ENCODE results near the gene POU2AF1. TPM values are rescaled to one million over a fixed set of nuclear protein-coding genes. Genes with fewer than 3 reads are reported as not detected.

The POU2AF1 gene
- total RNA-seq, 1 donor from 2014 or later, result 155 TPM

DNA sequence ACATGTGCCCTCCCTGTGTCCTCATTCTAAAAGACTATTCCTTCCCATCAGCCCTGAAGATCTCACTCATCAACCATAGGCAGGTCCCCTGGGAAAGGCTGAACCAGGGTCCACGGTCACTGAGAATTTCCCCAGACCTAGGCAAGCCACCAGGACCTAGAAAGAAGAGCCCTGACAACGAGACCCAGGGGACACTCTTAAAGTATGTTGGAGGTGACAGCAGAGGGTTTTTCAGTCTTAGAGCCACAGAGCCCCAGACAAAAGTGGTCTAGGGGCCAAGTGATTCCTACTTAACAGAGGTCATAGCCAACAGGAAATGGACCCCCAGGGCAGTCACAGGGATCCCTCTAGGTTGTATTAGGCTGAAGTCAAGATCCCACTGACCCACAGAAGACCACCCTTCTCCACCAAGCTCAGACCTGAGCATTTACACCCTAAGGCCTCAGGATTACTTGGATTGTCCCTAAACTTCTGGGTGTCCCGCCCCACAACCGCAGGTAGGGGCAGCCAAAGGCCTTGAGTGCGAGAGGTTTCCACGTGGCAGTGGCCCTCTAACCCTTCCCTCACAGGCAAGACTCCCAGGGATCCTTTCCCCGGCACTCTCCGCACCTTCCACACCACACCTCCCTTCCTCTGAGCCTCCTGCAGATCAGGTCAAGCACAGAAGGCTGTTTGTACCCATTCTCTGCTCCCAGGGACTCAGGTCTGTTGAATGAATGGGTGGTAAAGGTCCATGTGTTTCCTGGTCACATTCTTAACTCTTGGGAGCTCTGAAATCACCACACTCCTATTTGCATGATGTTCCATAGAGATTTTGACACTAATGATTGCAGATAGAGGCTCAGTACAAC, 12.3 kb downstream of the POU2AF1 start:
- intact Hi-C loops (cut with micrococcal nuclease), result no loop called here
- TF ChIP-seq CTCF (IDR thresholded peaks at IDR 0.05), result no peak
- CTCF ChIA-PET, result interaction anchor here (1.7 to 3.8 kb wide), 2 partner anchors 57 to 84 kb away, joined by 4 to 15 read pairs; no protein-coding TSS in a partner anchor

GRCh38 chr11:111365722-111366559, 13.1 kb downstream of the POU2AF1 start:
- Mint-ChIP-seq H3K27ac (peak overlapping the region; percentile 98), H3K36me3 (ENCODE audit: low read depth) (peaks cover 85% of the 10 kb centered on the region), H3K4me3 (peak overlapping the region; percentile 40), H3K4me1 (no peaks in the 10 kb centered on the region), H3K27me3 (no peaks in the 10 kb centered on the region), H3K9me3 (no peaks in the 10 kb centered on the region)
- intact Hi-C loops (cut with micrococcal nuclease), result loop anchor here (2.0 kb wide), 1 partner anchor 15 kb away; no protein-coding TSS in a partner anchor
- POLR2A ChIA-PET, result interaction anchor here (0.6 to 14.9 kb wide), 5 partner anchors 10 to 52 kb away, joined by 3 to 581 read pairs (median 95); partner anchors contain the start of gene POU2AF1
- ATAC-seq (ENCODE audit: low read depth) (peak; percentile 7), DNase-seq (no peak)
- TF ChIP-seq CTCF (IDR thresholded peaks at IDR 0.05), result no peak
- CTCF ChIA-PET, result interaction anchor here (3.8 kb wide), 1 partner anchor 57 kb away, joined by 15 read pairs; no protein-coding TSS in a partner anchor

More for the DNA sequence above, 12.3 kb downstream of the POU2AF1 start:
- Mint-ChIP-seq H3K36me3 (ENCODE audit: low read depth) (peaks cover 85% of the 10 kb centered on the region), H3K4me3 (peak overlapping the region; percentile 67), H3K9me3 (no peaks in the 10 kb centered on the region), H3K4me1 (no peaks in the 10 kb centered on the region), H3K27ac (peak overlapping the region; percentile 98), H3K27me3 (no peaks in the 10 kb centered on the region)
- POLR2A ChIA-PET, result interaction anchor here (1.2 to 14.9 kb wide), 9 partner anchors 11 to 52 kb away, joined by 4 to 581 read pairs (median 6); partner anchors contain the start of gene POU2AF1
- DNase-seq (no peak), ATAC-seq (ENCODE audit: low read depth) (peak; percentile 22)

GRCh38 chr11:111364503-111364902, 14.6 kb downstream of the POU2AF1 start:
- no peaks in the 10 kb centered on the region for H3K4me1 Mint-ChIP-seq
- peak overlapping the region; percentile 74 for H3K4me3 Mint-ChIP-seq
- TF ChIP-seq CTCF (IDR thresholded peaks at IDR 0.05), result no peak
- ATAC-seq (ENCODE audit: low read depth) (no peak), DNase-seq (no peak)
- peaks cover 79% of the 10 kb centered on the region for H3K36me3 Mint-ChIP-seq (ENCODE audit: low read depth)
- no peaks in the 10 kb centered on the region for H3K27me3 Mint-ChIP-seq
- ChIA-PET CTCF (interaction anchor here (0.9 to 8.8 kb wide), 3 partner anchors 10 to 64 kb away, joined by 3 to 144 read pairs (median 3); no protein-coding TSS in a partner anchor), POLR2A (interaction anchor here (0.7 to 8.1 kb wide), 9 partner anchors 9 to 79 kb away, joined by 3 to 95 read pairs (median 4); partner anchors contain the start of gene POU2AF1)
- H3K9me3 Mint-ChIP-seq, result no peaks in the 10 kb centered on the region
- intact Hi-C loops (cut with micrococcal nuclease), result loop anchor here (1.0 to 2.0 kb wide), 3 partner anchors 8 to 53 kb away; no protein-coding TSS in a partner anchor
- H3K27ac Mint-ChIP-seq, result peak overlapping the region; percentile 98

GRCh38 chr11:111363985-111364384, 15.1 kb downstream of the POU2AF1 start:
- ChIA-PET POLR2A (interaction anchor here (1.0 to 8.1 kb wide), 10 partner anchors 8 to 79 kb away, joined by 3 to 95 read pairs (median 4); partner anchors contain the start of gene POU2AF1), CTCF (interaction anchor here (0.9 to 8.8 kb wide), 3 partner anchors 9 to 65 kb away, joined by 3 to 144 read pairs (median 3); no protein-coding TSS in a partner anchor)
- ATAC-seq (ENCODE audit: low read depth) (peak; percentile 57), DNase-seq (no peak)
- H3K9me3 Mint-ChIP-seq, result no peaks in the 10 kb centered on the region
- H3K27ac Mint-ChIP-seq, result peak overlapping the region; percentile 98
- H3K4me1 Mint-ChIP-seq, result no peaks in the 10 kb centered on the region
- H3K27me3 Mint-ChIP-seq, result no peaks in the 10 kb centered on the region
- peaks cover 74% of the 10 kb centered on the region for H3K36me3 Mint-ChIP-seq (ENCODE audit: low read depth)
- no peak for TF ChIP-seq CTCF (IDR thresholded peaks at IDR 0.05)
- peak overlapping the region; percentile 74 for H3K4me3 Mint-ChIP-seq
- intact Hi-C loops (cut with micrococcal nuclease), result loop anchor here (1.0 to 2.0 kb wide), 3 partner anchors 8 to 53 kb away; no protein-coding TSS in a partner anchor

Data from activated B cell treated with CpG ODN at 0.5 μM for 24 hours (primary cell).